Colonic mucosa (tissue), 4 donors: ENCODE results near the gene OLFML2B. TPM values are rescaled to one million over a fixed set of nuclear protein-coding genes. Genes with fewer than 3 reads are reported as not detected.

Experiments
- DNase-seq: peaks from one replicate; pipeline ENCODE4 v3.0.0-alpha.2; 2020
- H3K27ac ChIP-seq: fragments of 200-600 bp; one replicate; pipeline ENCODE4 v1.8.0; 2021
- H3K27me3 ChIP-seq: fragments of 200-600 bp; one replicate; pipeline ENCODE4 v1.8.0; 2021
- H3K36me3 ChIP-seq: fragments of 200-600 bp; one replicate; pipeline ENCODE4 v1.8.0; 2021
- H3K4me1 ChIP-seq: fragments of 200-600 bp; one replicate; pipeline ENCODE4 v1.8.0; 2021; ENCODE audit warnings: mild to moderate bottlenecking
- H3K4me3 ChIP-seq: fragments of 200-600 bp; one replicate; pipeline ENCODE4 v1.8.0; 2021
- H3K9ac ChIP-seq, 2 donors: one replicate each; pipeline ENCODE4 v1.7.0; 2013; ENCODE audit warnings: control low read depth in 2 of 2, low read depth in 2 of 2, low read length in 2 of 2
- H3K9me3 ChIP-seq: fragments of 200-600 bp; one replicate; pipeline ENCODE4 v1.8.0; 2021
- intact Hi-C: fragments of 100-400 bp; cut with DNase I; formaldehyde crosslinking; loops from one replicate; pipeline ENCODE4 v1.14.1; 2022
- total RNA-seq, 2 donors: library from RNA; stranded (reverse); fragmentation: NEBNext Ultra II Directional in 1 of 2; extraction: Animal tissue kit (Norgen Biotek cat#: 25700) in 1 of 2; gene quantifications; one replicate each; pipeline ENCODE4 v1.2.1, GENCODE V29; 2021
- TF ChIP-seq, protein P1 (sequence below): fragments of 200-600 bp; IDR thresholded peaks from one replicate; pipeline ENCODE4 v1.8.0; 2022; ENCODE audit warnings: antibody characterized with exemption, mild to moderate bottlenecking
- donor health status: healthy.
- donor health status: DM: no; HTN: no; CAD: no.
- donor health status: DM: no; HTN: no; CAD: no.

The OLFML2B gene
- total RNA-seq, result 1 to 10 TPM in 1 of 2 donors, under 1 TPM in 1; 0.57 to 5.2 TPM

DNA sequence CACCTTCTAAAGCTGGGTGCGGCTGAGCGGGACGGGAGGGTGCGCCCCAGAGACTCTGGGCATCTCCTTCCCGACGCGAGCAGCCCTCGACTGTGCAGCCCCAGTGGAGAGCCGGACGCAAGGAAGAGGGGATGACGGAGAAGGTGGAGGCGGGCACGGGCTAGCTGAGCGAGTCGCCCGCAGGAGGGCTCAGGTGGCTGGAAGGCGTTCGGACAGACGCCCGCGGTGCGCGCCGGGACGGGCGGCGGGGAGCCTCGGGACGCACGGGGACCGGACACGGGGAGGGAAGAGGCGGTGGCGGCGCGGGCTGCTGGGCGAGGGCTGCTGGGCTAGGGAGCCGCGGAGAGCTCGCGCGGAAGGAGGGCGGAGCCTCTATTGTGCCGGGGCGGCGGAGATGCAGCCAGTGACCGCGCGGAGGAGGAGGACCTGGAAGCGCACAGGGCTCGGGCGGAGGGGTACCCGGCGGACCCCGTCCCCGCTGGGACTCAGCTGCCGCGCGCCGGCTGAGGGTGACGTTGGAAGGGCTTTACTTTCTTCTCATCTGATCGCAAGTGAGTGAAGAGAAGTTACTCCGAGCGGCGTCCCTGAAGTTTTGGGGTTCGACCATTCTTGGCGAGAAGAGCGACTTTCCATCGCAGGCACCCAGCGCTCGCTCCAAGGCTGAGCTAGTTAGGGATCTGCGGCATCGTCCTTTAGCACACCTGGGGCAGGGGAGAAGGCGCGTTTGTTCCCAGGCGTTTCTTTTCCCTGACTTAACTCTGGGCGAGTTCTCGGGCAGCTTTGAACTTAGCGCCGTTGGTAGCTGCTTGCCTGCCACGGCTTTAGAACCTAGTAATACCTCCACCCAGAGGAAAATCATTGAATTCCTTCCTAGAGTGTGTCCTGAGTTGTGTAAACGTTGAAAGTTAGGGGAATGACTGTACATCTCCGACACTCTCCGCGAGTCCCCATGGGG, at the start of gene OLFML2B:
OLFML2B (minus strand) TSS at position 323 of the 955 bp plus-strand sequence. CDS start 439 bp downstream, outside the sequence.
- Histone ChIP-seq H3K36me3 (no peaks in the 10 kb centered on the region), H3K27ac (no peak within 1 kb of the TSS), H3K9ac (peak within 1 kb of the TSS in 1 of 2 donors; percentile 64), H3K4me1 (peaks cover 6% of the 10 kb centered on the region), H3K27me3 (peaks cover 3% of the 10 kb centered on the region), H3K9me3 (no peaks in the 10 kb centered on the region), H3K4me3 (peak within 1 kb of the TSS; percentile 50)
- TF ChIP-seq, protein P1, sequence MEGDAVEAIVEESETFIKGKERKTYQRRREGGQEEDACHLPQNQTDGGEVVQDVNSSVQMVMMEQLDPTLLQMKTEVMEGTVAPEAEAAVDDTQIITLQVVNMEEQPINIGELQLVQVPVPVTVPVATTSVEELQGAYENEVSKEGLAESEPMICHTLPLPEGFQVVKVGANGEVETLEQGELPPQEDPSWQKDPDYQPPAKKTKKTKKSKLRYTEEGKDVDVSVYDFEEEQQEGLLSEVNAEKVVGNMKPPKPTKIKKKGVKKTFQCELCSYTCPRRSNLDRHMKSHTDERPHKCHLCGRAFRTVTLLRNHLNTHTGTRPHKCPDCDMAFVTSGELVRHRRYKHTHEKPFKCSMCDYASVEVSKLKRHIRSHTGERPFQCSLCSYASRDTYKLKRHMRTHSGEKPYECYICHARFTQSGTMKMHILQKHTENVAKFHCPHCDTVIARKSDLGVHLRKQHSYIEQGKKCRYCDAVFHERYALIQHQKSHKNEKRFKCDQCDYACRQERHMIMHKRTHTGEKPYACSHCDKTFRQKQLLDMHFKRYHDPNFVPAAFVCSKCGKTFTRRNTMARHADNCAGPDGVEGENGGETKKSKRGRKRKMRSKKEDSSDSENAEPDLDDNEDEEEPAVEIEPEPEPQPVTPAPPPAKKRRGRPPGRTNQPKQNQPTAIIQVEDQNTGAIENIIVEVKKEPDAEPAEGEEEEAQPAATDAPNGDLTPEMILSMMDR, result no peak
- DNase-seq, result peak; percentile 64
- intact Hi-C loops, result no loop called here

DNA sequence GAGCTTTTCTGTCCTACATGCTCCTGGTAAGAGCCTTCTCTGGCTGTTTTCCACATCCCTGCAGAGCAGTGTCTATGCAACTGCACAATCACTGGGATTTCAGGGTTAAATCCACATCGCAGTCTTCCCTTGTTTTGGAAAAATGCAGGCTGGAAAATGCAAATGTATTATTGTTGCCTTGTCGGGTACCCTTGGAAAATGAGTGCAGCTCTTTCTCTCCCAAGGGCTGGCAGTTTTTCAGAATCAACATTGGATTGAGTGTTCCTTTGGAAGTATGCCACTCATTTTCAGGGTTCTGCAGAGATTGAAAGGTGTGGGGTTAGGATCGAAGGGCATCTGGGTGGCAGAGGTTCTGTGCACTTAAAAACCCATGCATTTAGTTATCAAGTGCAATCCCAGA, 49.1 kb upstream of the OLFML2B start:
- TF ChIP-seq, protein P1, result no peak
- no peak overlapping the region for H3K4me3 ChIP-seq
- peaks cover 2% of the 10 kb centered on the region for H3K4me1 ChIP-seq
- H3K27ac ChIP-seq, result no peak overlapping the region
- no peak for DNase-seq
- H3K9me3 ChIP-seq, result no peaks in the 10 kb centered on the region
- no peaks in the 10 kb centered on the region for H3K36me3 ChIP-seq
- no peak overlapping the region for H3K9ac ChIP-seq
- intact Hi-C loops, result no loop called here
- no peaks in the 10 kb centered on the region for H3K27me3 ChIP-seq

DNA sequence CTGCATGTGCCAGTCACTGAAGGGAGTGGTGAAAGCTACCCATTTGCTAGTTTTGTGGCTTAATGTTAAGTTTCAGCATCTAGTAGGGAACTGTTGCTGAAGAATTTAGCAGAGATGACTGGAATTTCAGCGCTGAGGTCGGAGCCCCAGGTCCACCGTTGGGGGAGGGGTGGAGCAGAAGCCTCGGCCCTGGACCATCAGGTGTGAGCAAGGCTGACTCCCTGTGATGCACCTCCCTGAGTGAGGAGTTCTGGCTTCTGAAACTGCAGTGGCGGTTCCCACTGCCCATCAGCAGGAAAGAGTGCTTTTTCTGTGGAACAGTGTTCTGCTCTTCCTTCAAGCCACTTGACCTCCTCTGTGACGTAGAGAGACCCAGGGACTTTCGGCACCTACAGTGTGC, 47.2 kb upstream of the OLFML2B start:
- peak; percentile 42 for DNase-seq
- peak overlapping the region; percentile 26 to 80 for H3K9ac ChIP-seq
- H3K36me3 ChIP-seq, result no peaks in the 10 kb centered on the region
- intact Hi-C loops, result no loop called here
- peaks cover 2% of the 10 kb centered on the region for H3K4me1 ChIP-seq
- peak overlapping the region; percentile 72 for H3K4me3 ChIP-seq
- peak overlapping the region; percentile 67 for H3K27ac ChIP-seq
- no peaks in the 10 kb centered on the region for H3K27me3 ChIP-seq
- TF ChIP-seq, protein P1, result no peak
- no peaks in the 10 kb centered on the region for H3K9me3 ChIP-seq

DNA sequence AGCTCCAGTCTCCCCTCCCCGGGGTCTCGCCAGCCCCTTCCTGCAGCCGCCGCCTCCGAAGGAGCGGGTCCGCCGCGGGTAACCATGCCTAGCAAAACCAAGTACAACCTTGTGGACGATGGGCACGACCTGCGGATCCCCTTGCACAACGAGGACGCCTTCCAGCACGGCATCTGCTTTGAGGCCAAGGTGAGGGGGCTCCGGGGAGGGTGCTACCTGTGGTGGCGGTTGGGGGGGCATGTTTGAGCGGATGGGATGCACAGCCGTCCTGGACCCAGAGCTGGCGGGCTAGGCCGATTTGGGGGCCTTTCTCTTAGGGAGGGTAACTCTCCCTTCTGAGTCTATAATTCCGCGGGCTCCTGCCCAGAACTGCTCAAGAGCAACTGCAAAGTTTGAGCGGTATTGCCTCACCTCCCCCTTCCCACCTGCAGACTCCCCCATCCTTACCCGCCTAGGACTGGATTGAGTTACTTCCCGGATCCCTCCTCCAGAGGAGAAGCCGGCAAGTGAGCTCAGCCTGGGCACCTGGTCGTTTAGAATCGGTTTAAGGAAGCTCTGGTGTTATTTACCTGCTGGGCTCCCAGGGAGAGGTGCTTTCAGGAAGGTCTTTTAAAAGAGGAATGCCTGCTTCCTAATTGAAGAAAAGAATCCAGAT, 46.6 kb upstream of the OLFML2B start:
- no peaks in the 10 kb centered on the region for H3K27me3 ChIP-seq
- TF ChIP-seq, protein P1, result no peak
- no peaks in the 10 kb centered on the region for H3K36me3 ChIP-seq
- DNase-seq, result peak; percentile 76
- H3K9ac ChIP-seq, result peak overlapping the region; percentile 80 to 86
- peak overlapping the region; percentile 72 for H3K4me3 ChIP-seq
- intact Hi-C loops, result no loop called here
- H3K27ac ChIP-seq, result peak overlapping the region; percentile 67
- H3K4me1 ChIP-seq, result peaks cover 2% of the 10 kb centered on the region
- H3K9me3 ChIP-seq, result no peaks in the 10 kb centered on the region

DNA sequence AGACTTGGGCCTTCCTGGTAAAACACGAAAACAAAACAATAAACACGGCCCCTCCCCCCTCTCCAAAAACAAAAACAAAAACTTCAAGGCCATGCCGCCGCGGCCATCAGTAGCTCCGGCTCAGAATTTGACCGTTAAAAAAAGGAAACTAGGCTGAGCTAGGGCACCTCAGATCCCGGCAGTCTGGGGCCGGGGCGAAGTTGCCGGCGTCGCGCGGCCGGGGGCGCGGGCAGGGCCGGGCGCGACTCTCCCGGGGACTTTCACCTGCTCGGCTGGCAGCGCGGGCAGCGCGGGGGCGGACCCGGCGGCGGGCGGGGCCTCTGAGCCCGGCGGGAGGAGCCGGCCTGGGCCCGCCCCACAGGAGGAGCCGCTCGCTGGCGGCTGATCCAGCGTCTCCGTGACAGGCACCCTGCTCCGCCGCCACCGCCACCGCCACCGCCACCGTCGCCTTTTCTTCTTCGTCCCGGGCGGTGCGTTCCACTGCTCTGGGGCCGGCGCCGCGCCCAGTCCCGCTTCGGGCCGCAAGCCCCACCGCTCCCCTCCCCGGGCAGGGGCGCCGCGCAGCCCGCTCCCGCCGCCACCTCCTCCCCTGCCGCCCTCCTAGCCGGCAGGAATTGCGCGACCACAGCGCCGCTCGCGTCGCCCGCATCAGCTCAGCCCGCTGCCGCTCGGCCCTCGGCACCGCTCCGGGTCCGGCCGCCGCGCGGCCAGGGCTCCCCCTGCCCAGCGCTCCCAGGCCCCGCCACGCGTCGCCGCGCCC, 45.8 kb upstream of the OLFML2B start, which contains the start of gene NOS1AP:
NOS1AP (plus strand) TSS at position 358 of the 760 bp plus-strand sequence. CDS start 487 bp downstream, outside the sequence.
- peak within 1 kb of the TSS; percentile 80 to 86 for H3K9ac ChIP-seq
- DNase-seq, result peak; percentile 89
- intact Hi-C loops, result no loop called here
- no peaks in the 10 kb centered on the region for H3K36me3 ChIP-seq
- no peaks in the 10 kb centered on the region for H3K9me3 ChIP-seq
- TF ChIP-seq, protein P1, result no peak
- peaks cover 2% of the 10 kb centered on the region for H3K4me1 ChIP-seq
- H3K27ac ChIP-seq, result peak within 1 kb of the TSS; percentile 67
- H3K4me3 ChIP-seq, result peak within 1 kb of the TSS; percentile 72
- H3K27me3 ChIP-seq, result no peaks in the 10 kb centered on the region
